Measurements from ENCODE around the gene KIAA1614.
A peak's percentile ranks its signal among the peaks of the same experiment; 100 is the strongest.
"Not testable (repeated sequence)": the region's sequence is repeated elsewhere in the genome, so short reads cannot be mapped to it uniquely, and the experiment has no call there.

KIAA1614 gene

GRCh38 chr1:180945151-180945550 is 32.5 kb downstream of the KIAA1614 start:
- DNase-seq (ENCODE audit: low read depth in 3 of 3), result no peak

- no peak for DNase-seq (ENCODE audit: low read depth in 3 of 3)
Observed at GRCh38 chr1:180945551-180945950, 32.9 kb downstream of the KIAA1614 start.

- no peak for DNase-seq (ENCODE audit: low read depth in 3 of 3)
Observed at GRCh38 chr1:180946056-180946455, 33.4 kb downstream of the KIAA1614 start.

- no peak for DNase-seq (ENCODE audit: low read depth in 3 of 3)
Observed at GRCh38 chr1:180946541-180947498, 34.1 kb downstream of the KIAA1614 start.

GRCh38 chr1:180947499-180947885 is 34.8 kb downstream of the KIAA1614 start:
- no peak for DNase-seq (ENCODE audit: low read depth in 3 of 3)

- DNase-seq (ENCODE audit: low read depth in 3 of 3), result no peak
Observed at GRCh38 chr1:180947901-180948640, 35.4 kb downstream of the KIAA1614 start.

GRCh38 chr1:180948641-180949615 is 36.2 kb downstream of the KIAA1614 start:
- DNase-seq (ENCODE audit: low read depth in 3 of 3), result no peak

- DNase-seq (ENCODE audit: low read depth in 3 of 3), result no peak
Observed at GRCh38 chr1:180949616-180950000, 36.9 kb downstream of the KIAA1614 start.

GRCh38 chr1:180950321-180950720 is 37.6 kb downstream of the KIAA1614 start:
- DNase-seq (ENCODE audit: low read depth in 3 of 3), result no peak

- DNase-seq (ENCODE audit: low read depth in 3 of 3), result no peak
Observed at GRCh38 chr1:180951186-180951745, 38.6 kb downstream of the KIAA1614 start.

- DNase-seq (ENCODE audit: low read depth in 3 of 3), result no peak
Observed at GRCh38 chr1:180951836-180952656, 39.3 kb downstream of the KIAA1614 start.

GRCh38 chr1:180952657-180953013 is 39.9 kb downstream of the KIAA1614 start:
- DNase-seq (ENCODE audit: low read depth in 3 of 3), result no peak

GRCh38 chr1:180953291-180954004 is 40.8 kb downstream of the KIAA1614 start:
- DNase-seq (ENCODE audit: low read depth in 3 of 3), result no peak

GRCh38 chr1:180954005-180954800 is 41.5 kb downstream of the KIAA1614 start:
- DNase-seq (ENCODE audit: low read depth in 3 of 3), result peak; percentile 32 to 63 (median 38)

- DNase-seq (ENCODE audit: low read depth in 3 of 3), result no peak
Observed at GRCh38 chr1:180954801-180955165, 42.1 kb downstream of the KIAA1614 start.

- no peak for DNase-seq (ENCODE audit: low read depth in 3 of 3)
Observed at GRCh38 chr1:180956028-180956640, 43.4 kb downstream of the KIAA1614 start.

GRCh38 chr1:180959620-180960019 is 46.9 kb downstream of the KIAA1614 start:
- not testable (repeated sequence) for DNase-seq (ENCODE audit: low read depth in 3 of 3)

- DNase-seq (ENCODE audit: low read depth in 3 of 3), result no peak
Observed at GRCh38 chr1:180961622-180962021, 48.9 kb downstream of the KIAA1614 start.

- no peak for DNase-seq (ENCODE audit: low read depth in 3 of 3)
Observed at GRCh38 chr1:180962178-180962577, 49.5 kb downstream of the KIAA1614 start.

Measured in stimulated activated CD4-positive, alpha-beta T cell treated with anti-CD3 and anti-CD28 coated beads, TNF-alpha, amount 100 ng/mL, for 48 hours (primary cell).